ENCODE results near the gene PEF1. TPM values are rescaled to one million over a fixed set of nuclear protein-coding genes. Genes with fewer than 3 reads are reported as not detected.

The PEF1 gene
- total RNA-seq, 1 donor from 2014 or later = 53.0 TPM

DNA sequence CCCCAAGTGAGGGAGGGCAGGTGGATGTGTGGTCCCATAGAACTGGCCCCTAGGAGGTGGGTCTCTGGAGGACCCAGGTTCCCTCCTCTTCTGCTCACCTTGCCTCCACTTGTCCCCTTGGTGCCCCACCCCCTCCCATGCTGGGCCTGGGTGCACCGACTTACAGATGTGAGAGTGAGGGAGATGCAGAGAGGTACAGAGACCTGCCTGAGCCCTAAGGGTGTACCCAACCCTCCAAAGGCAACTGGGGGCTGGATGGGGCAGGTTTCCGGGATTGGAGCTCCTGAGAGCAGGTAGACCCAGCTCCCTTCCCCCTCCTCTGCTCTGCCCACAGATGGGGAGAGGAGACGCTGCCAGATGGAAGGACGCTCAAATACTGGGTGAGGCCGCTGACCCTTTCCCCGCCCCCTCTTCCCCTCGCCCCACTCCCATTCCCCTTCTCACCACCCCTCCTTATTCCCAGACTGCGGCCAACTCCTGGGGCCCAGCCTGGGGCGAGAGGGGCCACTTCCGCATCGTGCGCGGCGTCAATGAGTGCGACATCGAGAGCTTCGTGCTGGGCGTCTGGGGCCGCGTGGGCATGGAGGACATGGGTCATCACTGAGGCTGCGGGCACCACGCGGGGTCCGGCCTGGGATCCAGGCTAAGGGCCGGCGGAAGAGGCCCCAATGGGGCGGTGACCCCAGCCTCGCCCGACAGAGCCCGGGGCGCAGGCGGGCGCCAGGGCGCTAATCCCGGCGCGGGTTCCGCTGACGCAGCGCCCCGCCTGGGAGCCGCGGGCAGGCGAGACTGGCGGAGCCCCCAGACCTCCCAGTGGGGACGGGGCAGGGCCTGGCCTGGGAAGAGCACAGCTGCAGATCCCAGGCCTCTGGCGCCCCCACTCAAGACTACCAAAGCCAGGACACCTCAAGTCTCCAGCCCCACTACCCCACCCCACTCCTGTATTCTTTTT lies 58.0 kb downstream of the PEF1 start:
- TF ChIP-seq, protein P1, sequence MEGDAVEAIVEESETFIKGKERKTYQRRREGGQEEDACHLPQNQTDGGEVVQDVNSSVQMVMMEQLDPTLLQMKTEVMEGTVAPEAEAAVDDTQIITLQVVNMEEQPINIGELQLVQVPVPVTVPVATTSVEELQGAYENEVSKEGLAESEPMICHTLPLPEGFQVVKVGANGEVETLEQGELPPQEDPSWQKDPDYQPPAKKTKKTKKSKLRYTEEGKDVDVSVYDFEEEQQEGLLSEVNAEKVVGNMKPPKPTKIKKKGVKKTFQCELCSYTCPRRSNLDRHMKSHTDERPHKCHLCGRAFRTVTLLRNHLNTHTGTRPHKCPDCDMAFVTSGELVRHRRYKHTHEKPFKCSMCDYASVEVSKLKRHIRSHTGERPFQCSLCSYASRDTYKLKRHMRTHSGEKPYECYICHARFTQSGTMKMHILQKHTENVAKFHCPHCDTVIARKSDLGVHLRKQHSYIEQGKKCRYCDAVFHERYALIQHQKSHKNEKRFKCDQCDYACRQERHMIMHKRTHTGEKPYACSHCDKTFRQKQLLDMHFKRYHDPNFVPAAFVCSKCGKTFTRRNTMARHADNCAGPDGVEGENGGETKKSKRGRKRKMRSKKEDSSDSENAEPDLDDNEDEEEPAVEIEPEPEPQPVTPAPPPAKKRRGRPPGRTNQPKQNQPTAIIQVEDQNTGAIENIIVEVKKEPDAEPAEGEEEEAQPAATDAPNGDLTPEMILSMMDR (IDR thresholded peaks at IDR 0.05) = no peak
- peaks cover 5% of the 10 kb centered on the region for H3K36me3 Mint-ChIP-seq (ENCODE audit: low read depth)
- no peaks in the 10 kb centered on the region for H3K27me3 Mint-ChIP-seq (ENCODE audit: low read depth)
- no peak for DNase-seq (ENCODE audit: low spot score)
- H3K4me3 Mint-ChIP-seq (ENCODE audit: unreplicated experiment) = no peak overlapping the region
- H3K4me1 Mint-ChIP-seq (ENCODE audit: low read depth) = peaks cover 35% of the 10 kb centered on the region
- H3K9me3 Mint-ChIP-seq (ENCODE audit: low read depth) = no peaks in the 10 kb centered on the region
- peak overlapping the region; percentile 54 for H3K27ac Mint-ChIP-seq (ENCODE audit: unreplicated experiment)

DNA sequence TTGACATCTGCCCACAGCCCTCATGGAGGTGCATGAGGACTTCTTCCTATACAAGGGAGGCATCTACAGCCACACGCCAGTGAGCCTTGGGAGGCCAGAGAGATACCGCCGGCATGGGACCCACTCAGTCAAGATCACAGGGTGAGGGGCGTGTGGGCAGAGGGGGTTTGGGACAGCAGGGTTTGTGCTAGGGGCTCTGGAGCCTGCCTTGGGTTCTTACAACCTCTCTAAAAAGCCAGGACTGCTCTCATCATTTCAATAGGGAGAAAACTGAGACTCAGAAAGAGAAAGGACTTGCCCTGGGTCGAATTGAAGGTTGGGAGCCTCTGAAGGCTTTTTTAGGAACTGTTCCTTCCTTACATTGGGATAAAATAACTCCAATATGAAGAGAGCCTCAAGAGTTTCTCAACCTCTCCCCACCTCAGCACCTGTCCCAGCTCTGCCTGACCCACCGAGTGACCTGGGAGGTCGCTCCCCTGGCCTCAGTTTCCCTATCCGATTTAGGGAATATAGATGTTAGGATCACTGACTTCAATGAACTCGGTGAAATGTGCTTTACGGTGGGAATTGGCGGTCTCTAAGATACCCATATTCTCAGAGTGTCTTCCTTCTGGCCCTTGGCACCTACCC lies 58.8 kb downstream of the PEF1 start:
- H3K27ac Mint-ChIP-seq (ENCODE audit: unreplicated experiment) = peak overlapping the region; percentile 54
- no peaks in the 10 kb centered on the region for H3K9me3 Mint-ChIP-seq (ENCODE audit: low read depth)
- peaks cover 5% of the 10 kb centered on the region for H3K36me3 Mint-ChIP-seq (ENCODE audit: low read depth)
- peaks cover 29% of the 10 kb centered on the region for H3K4me1 Mint-ChIP-seq (ENCODE audit: low read depth)
- no peak for DNase-seq (ENCODE audit: low spot score)
- no peaks in the 10 kb centered on the region for H3K27me3 Mint-ChIP-seq (ENCODE audit: low read depth)
- TF ChIP-seq, protein P1 (IDR thresholded peaks at IDR 0.05) = no peak
- H3K4me3 Mint-ChIP-seq (ENCODE audit: unreplicated experiment) = no peak overlapping the region

DNA sequence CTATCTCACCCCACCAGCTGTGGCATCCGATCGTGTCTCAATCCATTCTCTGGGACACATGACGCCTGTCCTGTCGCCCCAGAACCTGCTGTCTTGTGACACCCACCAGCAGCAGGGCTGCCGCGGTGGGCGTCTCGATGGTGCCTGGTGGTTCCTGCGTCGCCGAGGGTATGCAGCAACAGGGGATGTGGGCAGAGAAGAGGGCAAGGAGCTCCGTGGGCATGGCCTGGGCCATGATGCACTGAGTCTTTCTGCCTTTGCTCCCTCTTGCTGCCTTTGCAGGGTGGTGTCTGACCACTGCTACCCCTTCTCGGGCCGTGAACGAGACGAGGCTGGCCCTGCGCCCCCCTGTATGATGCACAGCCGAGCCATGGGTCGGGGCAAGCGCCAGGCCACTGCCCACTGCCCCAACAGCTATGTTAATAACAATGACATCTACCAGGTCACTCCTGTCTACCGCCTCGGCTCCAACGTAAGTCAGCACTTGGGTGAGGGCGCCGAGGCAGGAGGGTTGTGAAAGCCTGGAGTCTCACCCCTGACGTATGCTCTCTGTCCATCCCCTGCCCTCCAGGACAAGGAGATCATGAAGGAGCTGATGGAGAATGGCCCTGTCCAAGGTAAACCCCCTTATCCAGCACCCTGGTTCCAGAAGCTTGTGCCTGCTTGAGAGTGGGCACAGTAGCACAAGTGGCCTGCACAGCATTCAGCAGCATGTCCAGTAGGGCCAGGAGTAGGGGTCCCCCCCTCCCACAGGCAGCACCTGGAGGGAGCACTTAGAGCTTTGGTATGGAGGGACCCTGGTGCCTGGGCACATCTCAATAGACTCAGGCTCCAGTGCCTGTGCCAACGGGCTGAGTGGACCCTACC lies 59.6 kb downstream of the PEF1 start:
- H3K27ac Mint-ChIP-seq (ENCODE audit: unreplicated experiment) = peak overlapping the region; percentile 45
- H3K36me3 Mint-ChIP-seq (ENCODE audit: low read depth) = peaks cover 5% of the 10 kb centered on the region
- H3K4me3 Mint-ChIP-seq (ENCODE audit: unreplicated experiment) = no peak overlapping the region
- H3K4me1 Mint-ChIP-seq (ENCODE audit: low read depth) = peaks cover 29% of the 10 kb centered on the region
- no peaks in the 10 kb centered on the region for H3K9me3 Mint-ChIP-seq (ENCODE audit: low read depth)
- no peaks in the 10 kb centered on the region for H3K27me3 Mint-ChIP-seq (ENCODE audit: low read depth)
- TF ChIP-seq, protein P1 (IDR thresholded peaks at IDR 0.05) = no peak
- DNase-seq (ENCODE audit: low spot score) = no peak

DNA sequence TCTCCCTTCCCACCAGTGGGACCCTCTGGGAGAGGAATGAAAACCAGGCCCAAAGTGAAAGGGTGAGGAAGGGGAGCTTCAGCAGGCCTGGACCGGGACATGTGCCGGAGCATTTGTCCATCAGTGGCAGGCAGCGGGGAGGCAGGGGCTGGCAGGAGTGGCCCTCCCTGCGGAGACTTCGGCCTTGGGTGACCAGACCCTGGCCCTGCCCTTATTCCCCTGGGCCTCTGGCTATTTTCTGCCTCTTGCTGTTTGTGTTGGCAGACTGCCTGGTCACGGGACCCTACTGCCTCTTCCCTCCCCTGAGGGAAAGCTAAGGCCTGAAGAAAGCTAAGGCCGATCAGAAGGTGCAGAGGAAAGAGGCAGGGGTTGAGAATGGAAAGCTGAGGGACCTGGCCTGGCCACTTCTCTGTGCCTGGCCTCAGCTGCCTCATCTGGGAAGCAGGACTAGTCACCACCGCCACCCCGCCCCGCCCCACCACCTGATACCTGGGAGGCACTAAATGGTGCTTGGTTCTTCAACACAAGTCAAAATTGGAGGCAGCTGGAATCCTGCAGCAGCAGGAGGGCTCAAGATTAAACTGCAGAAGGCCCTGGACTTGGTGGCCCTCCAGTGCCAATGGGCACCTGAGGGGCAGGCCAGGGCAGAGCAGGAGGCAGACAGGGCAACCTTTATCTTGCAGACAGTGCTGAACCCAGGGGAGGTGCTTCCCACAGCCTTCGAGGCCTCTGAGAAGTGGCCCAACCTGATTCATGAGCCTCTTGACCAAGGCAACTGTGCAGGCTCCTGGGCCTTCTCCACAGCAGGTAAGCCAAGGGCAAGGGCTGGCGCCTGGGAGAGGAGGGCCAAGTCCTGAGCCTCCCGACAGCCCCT lies 60.4 kb downstream of the PEF1 start:
- Mint-ChIP-seq H3K4me3 (ENCODE audit: unreplicated experiment) (peak overlapping the region; percentile 33), H3K36me3 (ENCODE audit: low read depth) (peaks cover 5% of the 10 kb centered on the region), H3K27ac (ENCODE audit: unreplicated experiment) (peak overlapping the region; percentile 84), H3K9me3 (ENCODE audit: low read depth) (no peaks in the 10 kb centered on the region), H3K4me1 (ENCODE audit: low read depth) (peaks cover 26% of the 10 kb centered on the region), H3K27me3 (ENCODE audit: low read depth) (no peaks in the 10 kb centered on the region)
- no peak for DNase-seq (ENCODE audit: low spot score)
- TF ChIP-seq, protein P1 (IDR thresholded peaks at IDR 0.05) = no peak
